Measurements from ENCODE around the gene ZNF3.

- no peak for TF ChIP-seq CTCF (IDR thresholded peaks at IDR 0.05)
- TF ChIP-seq POLR2A (IDR thresholded peaks at IDR 0.05) = no peak
These were observed 41.0 kb upstream of the ZNF3 start for GRCh38 chr7:100122568-100122967.
